Endodermal cell (in vitro differentiated cells): Measurements from ENCODE around the gene TPK1. TPM values are rescaled to one million over a fixed set of nuclear protein-coding genes. Genes with fewer than 3 reads are reported as not detected.
A peak's percentile ranks its signal among the peaks of the same experiment; 100 is the strongest.

ENCODE experiments used
- DNase-seq: peaks from one replicate; pipeline ENCODE4 v3.0.0-alpha.2; 2017
- H3K27ac ChIP-seq: 2 replicates; pipeline ENCODE4 v1.5.1; 2013; ENCODE audit warnings: mild to moderate bottlenecking, low read depth, low read length, moderate library complexity
- H3K27me3 ChIP-seq: 2 replicates; pipeline ENCODE4 v1.6.1; 2013; ENCODE audit warnings: mild to moderate bottlenecking, low read length, moderate library complexity; ENCODE audit not compliant: insufficient read depth, control insufficient read depth, poor library complexity, severe bottlenecking
- H3K36me3 ChIP-seq: 2 replicates; pipeline ENCODE4 v1.7.0; 2013; ENCODE audit warnings: mild to moderate bottlenecking, low read length, moderate library complexity; ENCODE audit not compliant: control insufficient read depth, insufficient read depth
- H3K4me1 ChIP-seq: one replicate; pipeline ENCODE4 v1.7.0; 2013; ENCODE audit warnings: low read length; ENCODE audit not compliant: control insufficient read depth, insufficient read depth
- H3K4me3 ChIP-seq: 2 replicates; pipeline ENCODE4 v1.5.1; 2013; ENCODE audit warnings: mild to moderate bottlenecking, low read length, moderate library complexity
- H3K9ac ChIP-seq: 2 replicates; pipeline ENCODE4 v1.6.1; 2013; ENCODE audit warnings: mild to moderate bottlenecking, low read length, moderate library complexity; ENCODE audit not compliant: poor library complexity, severe bottlenecking; ENCODE audit errors: extremely low read depth
- H3K9me3 ChIP-seq: 2 replicates; pipeline ENCODE4 v1.6.1; 2013; ENCODE audit warnings: mild to moderate bottlenecking, low read length, moderate library complexity; ENCODE audit not compliant: control insufficient read depth
- H3K27ac Mint-ChIP-seq: 2 replicates; pipeline ENCODE4 v1.8.0; 2020; ENCODE audit warnings: mixed read lengths
- H3K27me3 Mint-ChIP-seq: 2 replicates; pipeline ENCODE4 v1.8.0; 2021; ENCODE audit warnings: mild to moderate bottlenecking, mixed read lengths; ENCODE audit not compliant: insufficient read depth
- H3K36me3 Mint-ChIP-seq: 2 replicates; pipeline ENCODE4 v1.8.0; 2020; ENCODE audit warnings: low read depth, mixed read lengths
- H3K4me1 Mint-ChIP-seq: 2 replicates; pipeline ENCODE4 v1.8.0; 2020; ENCODE audit warnings: mixed read lengths
- H3K4me3 Mint-ChIP-seq: 2 replicates; pipeline ENCODE4 v1.8.0; 2020; ENCODE audit warnings: mild to moderate bottlenecking, moderate library complexity, mixed read lengths
- H3K9me3 Mint-ChIP-seq: 2 replicates; pipeline ENCODE4 v1.8.0; 2020; ENCODE audit warnings: mild to moderate bottlenecking, mixed read lengths
- WGBS, 2 experiments: methylation state at CpG; one replicate each; pipeline versions ENCODE4 v1.1.5 to v1.1.7; 2013; ENCODE audit warnings: missing lambda C conversion rate in 2 of 2, mixed read lengths in 1 of 2; ENCODE audit not compliant: insufficient coverage in 1 of 2, insufficient read length in 1 of 2; 5-methylcytosine and 5-hydroxymethylcytosine counted together
- total RNA-seq, 2 donors: library from RNA; stranded (reverse); fragmentation: NEBNext Ultra II Directional in 1 of 2; extraction: Animal tissue kit (Norgen Biotek cat#: 25700) in 1 of 2; gene quantifications; 2 replicates in 1 of 2; 3 replicates in 1 of 2; pipeline ENCODE4 v1.2.1, GENCODE V29; 2021
- TF ChIP-seq, protein P1 (sequence below): fragments of 200-600 bp; sonication (generic); conservative IDR thresholded peaks from 2 replicates; pipeline ENCODE4 v1.5.0; 2021; ENCODE audit warnings: antibody characterized with exemption, mild to moderate bottlenecking

The TPK1 gene
- total RNA-seq, 2 donors from 2014 or later = 9.7 TPM

DNA sequence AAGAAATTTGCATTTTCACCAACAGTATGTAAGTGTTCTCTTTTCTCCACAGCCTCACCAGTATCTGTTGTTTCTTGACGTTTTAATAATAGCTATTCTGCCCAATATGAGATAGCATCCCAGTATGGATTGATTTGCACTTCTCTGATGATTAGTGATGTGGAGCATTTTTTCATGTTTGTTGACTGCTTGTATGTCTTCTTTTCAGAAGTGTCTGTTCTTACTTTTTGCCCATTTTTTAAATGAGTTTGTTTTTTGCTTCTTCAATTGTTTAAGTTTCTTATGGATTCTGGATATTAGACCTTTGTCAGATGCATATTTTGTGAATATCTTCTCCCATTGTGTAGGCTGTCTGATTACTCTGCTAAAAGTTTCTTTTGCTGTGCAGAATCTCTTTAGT lies 12.2 kb upstream of the TPK1 start:
- 86 to 100% methylated on average over 1 of the region's 1 CpG for WGBS, 2 experiments
- Histone ChIP-seq H3K27ac (no peak overlapping the region), H3K36me3 (no peaks in the 10 kb centered on the region), H3K4me3 (no peak overlapping the region), H3K9me3 (no peaks in the 10 kb centered on the region), H3K27me3 (no peaks in the 10 kb centered on the region), H3K4me1 (no peaks in the 10 kb centered on the region), H3K9ac (no peak overlapping the region)
- Mint-ChIP-seq H3K36me3 (no peaks in the 10 kb centered on the region), H3K9me3 (peaks cover 2% of the 10 kb centered on the region), H3K27ac (no peak overlapping the region), H3K4me3 (no peak overlapping the region), H3K27me3 (peaks cover 2% of the 10 kb centered on the region), H3K4me1 (no peaks in the 10 kb centered on the region)
- no peak for DNase-seq
- TF ChIP-seq, protein P1, sequence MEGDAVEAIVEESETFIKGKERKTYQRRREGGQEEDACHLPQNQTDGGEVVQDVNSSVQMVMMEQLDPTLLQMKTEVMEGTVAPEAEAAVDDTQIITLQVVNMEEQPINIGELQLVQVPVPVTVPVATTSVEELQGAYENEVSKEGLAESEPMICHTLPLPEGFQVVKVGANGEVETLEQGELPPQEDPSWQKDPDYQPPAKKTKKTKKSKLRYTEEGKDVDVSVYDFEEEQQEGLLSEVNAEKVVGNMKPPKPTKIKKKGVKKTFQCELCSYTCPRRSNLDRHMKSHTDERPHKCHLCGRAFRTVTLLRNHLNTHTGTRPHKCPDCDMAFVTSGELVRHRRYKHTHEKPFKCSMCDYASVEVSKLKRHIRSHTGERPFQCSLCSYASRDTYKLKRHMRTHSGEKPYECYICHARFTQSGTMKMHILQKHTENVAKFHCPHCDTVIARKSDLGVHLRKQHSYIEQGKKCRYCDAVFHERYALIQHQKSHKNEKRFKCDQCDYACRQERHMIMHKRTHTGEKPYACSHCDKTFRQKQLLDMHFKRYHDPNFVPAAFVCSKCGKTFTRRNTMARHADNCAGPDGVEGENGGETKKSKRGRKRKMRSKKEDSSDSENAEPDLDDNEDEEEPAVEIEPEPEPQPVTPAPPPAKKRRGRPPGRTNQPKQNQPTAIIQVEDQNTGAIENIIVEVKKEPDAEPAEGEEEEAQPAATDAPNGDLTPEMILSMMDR = no peak

DNA sequence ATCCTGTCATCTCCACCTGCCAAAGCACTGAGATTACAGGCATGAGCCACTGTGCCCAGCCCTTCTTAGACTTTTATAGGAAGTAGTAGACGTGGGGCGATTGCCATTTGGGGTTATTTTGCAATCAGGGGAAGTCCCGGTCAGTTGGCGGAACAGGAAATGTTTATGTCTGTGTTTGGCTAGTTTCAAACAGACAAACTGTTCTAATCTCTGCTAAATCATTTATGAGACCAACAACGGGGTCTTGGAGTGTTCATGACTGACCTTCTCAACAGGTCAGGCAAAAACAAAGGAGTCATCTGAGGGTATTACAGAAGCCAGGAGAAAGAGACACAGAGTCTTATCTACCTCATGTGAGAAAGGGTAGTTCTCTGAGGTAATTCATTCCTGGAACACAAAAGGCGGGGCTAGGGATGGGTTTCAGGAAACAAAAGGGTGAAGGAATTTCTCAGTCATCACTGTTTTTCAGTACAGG lies 6.6 kb upstream of the TPK1 start:
- Histone ChIP-seq H3K27me3 (no peaks in the 10 kb centered on the region), H3K4me3 (no peak overlapping the region), H3K9me3 (no peaks in the 10 kb centered on the region), H3K4me1 (no peaks in the 10 kb centered on the region), H3K27ac (no peak overlapping the region), H3K36me3 (no peaks in the 10 kb centered on the region), H3K9ac (no peak overlapping the region)
- peak; percentile 54 for DNase-seq
- Mint-ChIP-seq H3K9me3 (no peaks in the 10 kb centered on the region), H3K36me3 (no peaks in the 10 kb centered on the region), H3K27me3 (no peaks in the 10 kb centered on the region), H3K4me3 (no peak overlapping the region), H3K4me1 (peaks cover 4% of the 10 kb centered on the region), H3K27ac (peak overlapping the region; percentile 18)
- TF ChIP-seq, protein P1 = no peak
- WGBS, 2 experiments = 92 to 100% methylated on average over 1 to 6 of the region's 6 CpGs

DNA sequence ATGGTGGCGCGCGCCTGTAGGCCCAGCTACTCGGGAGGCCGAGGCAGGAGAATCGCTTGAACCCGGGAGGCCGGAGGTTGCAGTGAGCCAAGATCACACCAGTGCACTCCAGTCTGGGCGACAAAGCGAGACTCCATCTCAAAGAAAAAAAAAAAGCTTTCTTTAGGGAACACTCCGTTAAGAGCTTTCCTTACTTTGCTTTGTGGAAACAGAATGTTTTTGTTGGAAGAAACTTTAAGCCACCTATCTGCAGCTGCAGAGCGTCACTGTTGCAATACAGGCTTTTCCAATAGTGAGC lies 641 bp upstream of the TPK1 start:
- H3K9me3 Mint-ChIP-seq = peaks cover 3% of the 10 kb centered on the region
- H3K9me3 ChIP-seq = peaks cover 10% of the 10 kb centered on the region
- H3K27me3 Mint-ChIP-seq = peaks cover 7% of the 10 kb centered on the region
- TF ChIP-seq, protein P1 = no peak
- no peaks in the 10 kb centered on the region for H3K36me3 Mint-ChIP-seq
- no peak overlapping the region for H3K27ac ChIP-seq
- peaks cover 14% of the 10 kb centered on the region for H3K4me1 Mint-ChIP-seq
- H3K4me3 Mint-ChIP-seq = peak overlapping the region; percentile 89
- DNase-seq = no peak
- peak overlapping the region; percentile 90 for H3K4me3 ChIP-seq
- H3K4me1 ChIP-seq = no peaks in the 10 kb centered on the region
- WGBS, 2 experiments = 93 to 96% methylated on average over 11 to 12 of the region's 12 CpGs
- H3K27me3 ChIP-seq = no peaks in the 10 kb centered on the region
- no peak overlapping the region for H3K9ac ChIP-seq
- peak overlapping the region; percentile 77 for H3K27ac Mint-ChIP-seq
- peaks cover 8% of the 10 kb centered on the region for H3K36me3 ChIP-seq
